Fibroblast of the conjunctiva (primary cell): ENCODE measurements around the gene CHN2.
"Not testable (repeated sequence)": the region's sequence is repeated elsewhere in the genome, so short reads cannot be mapped to it uniquely, and the experiment has no call there.

Source experiments
- DNase-seq: peaks from one replicate; pipeline ENCODE4 v3.0.0-alpha.2; 2010; ENCODE audit warnings: low read depth

The CHN2 gene

GRCh38 chr7:29256693-29257002 lies 62.1 kb downstream of the CHN2 start:
- no peak for DNase-seq

GRCh38 chr7:29258951-29259350 lies 64.4 kb downstream of the CHN2 start:
- no peak for DNase-seq

GRCh38 chr7:29262191-29262917 lies 67.8 kb downstream of the CHN2 start:
- DNase-seq = no peak

GRCh38 chr7:29263601-29264207 lies 69.1 kb downstream of the CHN2 start:
- not testable (repeated sequence) for DNase-seq

GRCh38 chr7:29265208-29265923 lies 70.8 kb downstream of the CHN2 start:
- DNase-seq = peak; percentile 31

- DNase-seq = no peak
Observed at GRCh38 chr7:29269935-29270334, 75.4 kb downstream of the CHN2 start.

GRCh38 chr7:29270594-29271318 lies 76.2 kb downstream of the CHN2 start:
- no peak for DNase-seq

- no peak for DNase-seq
Observed at GRCh38 chr7:29271319-29271658, 76.7 kb downstream of the CHN2 start.

- no peak for DNase-seq
Observed at GRCh38 chr7:29272057-29272456, 77.5 kb downstream of the CHN2 start.

GRCh38 chr7:29274146-29275017 lies 79.8 kb downstream of the CHN2 start:
- DNase-seq = peak; percentile 63

- DNase-seq = no peak
Observed at GRCh38 chr7:29275018-29275318, 80.4 kb downstream of the CHN2 start.

GRCh38 chr7:29275493-29275892 lies 80.9 kb downstream of the CHN2 start:
- no peak for DNase-seq

GRCh38 chr7:29276199-29276598 lies 81.6 kb downstream of the CHN2 start:
- no peak for DNase-seq

- no peak for DNase-seq
Observed at GRCh38 chr7:29276806-29277205, 82.2 kb downstream of the CHN2 start.

GRCh38 chr7:29277436-29278215 lies 83.1 kb downstream of the CHN2 start:
- DNase-seq = no peak

- no peak for DNase-seq
Observed at GRCh38 chr7:29278337-29279069, 83.9 kb downstream of the CHN2 start.

- DNase-seq = no peak
Observed at GRCh38 chr7:29281782-29282541, 87.4 kb downstream of the CHN2 start.

GRCh38 chr7:29282819-29283414 lies 88.3 kb downstream of the CHN2 start:
- DNase-seq = no peak

GRCh38 chr7:29284696-29285443 lies 90.3 kb downstream of the CHN2 start:
- no peak for DNase-seq
